Activated T-cell treated with anti-CD3 and anti-CD28 coated beads for 24 hours (primary cell): ENCODE data around the gene XPA.

Experiments used
- DNase-seq: peaks from one replicate; pipeline ENCODE4 v3.0.0-alpha.2; 2020; ENCODE audit warnings: low read depth

XPA gene

GRCh38 chr9:97651646-97652045 is 45.5 kb downstream of the XPA start:
- DNase-seq, result no peak

- no peak for DNase-seq
These were observed 49.1 kb downstream of the XPA start for GRCh38 chr9:97647996-97648395.

GRCh38 chr9:97645720-97646119 is 51.4 kb downstream of the XPA start:
- no peak for DNase-seq

- DNase-seq, result no peak
These were observed 56.8 kb downstream of the XPA start for GRCh38 chr9:97640325-97640724.

GRCh38 chr9:97638666-97639065 is 58.5 kb downstream of the XPA start:
- DNase-seq, result no peak

GRCh38 chr9:97636903-97637302 is 60.2 kb downstream of the XPA start:
- DNase-seq, result no peak

- DNase-seq, result no peak
These were observed 62.1 kb downstream of the XPA start for GRCh38 chr9:97635026-97635425.

GRCh38 chr9:97633859-97634490 is 63.2 kb downstream of the XPA start:
- DNase-seq, result peak; percentile 10

- peak; percentile 96 for DNase-seq
These were observed 63.9 kb downstream of the XPA start, which contains the start of the genes NCBP1 and TSTD2 for GRCh38 chr9:97632985-97633858. Gene NCBP1, plus strand, starts transcription at chr9:97633821. Its CDS starts 61 bp downstream, at chr9:97633882. Gene TSTD2, minus strand, starts transcription at chr9:97633368. Its CDS starts 5,806 bp downstream, at chr9:97627562.

GRCh38 chr9:97632248-97632984 is 64.7 kb downstream of the XPA start:
- no peak for DNase-seq

GRCh38 chr9:97630591-97630990 is 66.5 kb downstream of the XPA start:
- DNase-seq, result no peak

GRCh38 chr9:97629156-97629555 is 68.0 kb downstream of the XPA start:
- DNase-seq, result no peak

GRCh38 chr9:97628668-97629067 is 68.5 kb downstream of the XPA start:
- no peak for DNase-seq

GRCh38 chr9:97627624-97628023 is 69.5 kb downstream of the XPA start:
- no peak for DNase-seq

GRCh38 chr9:97625620-97626019 is 71.5 kb downstream of the XPA start:
- no peak for DNase-seq
